NCI-H524 treated with DMSO at 0.1 percent for 48 hours (cell line): ENCODE measurements around the gene MLLT11.
"Not testable (repeated sequence)": the region's sequence is repeated elsewhere in the genome, so short reads cannot be mapped to it uniquely, and the experiment has no call there.

ENCODE experiments used
- DNase-seq: peaks from one replicate; lab custom pipeline; 2025; lab: John Stamatoyannopoulos, UW

MLLT11 gene

DNA sequence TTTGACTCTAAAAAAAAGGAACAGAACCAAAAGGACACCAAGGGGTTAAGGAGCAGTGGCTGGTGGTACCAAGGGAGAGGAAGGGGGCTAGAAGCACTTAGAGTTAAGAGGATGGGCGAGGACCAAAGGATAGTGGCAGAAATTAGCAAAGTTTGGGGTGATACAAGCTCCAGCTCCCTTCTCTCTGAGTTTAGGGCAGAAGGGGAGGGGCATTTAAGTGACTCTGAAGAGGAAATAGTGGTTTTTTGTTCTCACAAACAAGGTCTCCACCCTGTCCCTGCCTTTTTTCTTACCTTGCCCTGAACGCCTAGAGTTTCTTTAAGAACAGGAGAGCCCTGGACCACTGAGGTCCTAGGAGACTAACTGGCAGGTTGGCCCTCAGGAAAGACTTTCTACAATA is 4.0 kb upstream of the MLLT11 start:
- DNase-seq = no peak

DNA sequence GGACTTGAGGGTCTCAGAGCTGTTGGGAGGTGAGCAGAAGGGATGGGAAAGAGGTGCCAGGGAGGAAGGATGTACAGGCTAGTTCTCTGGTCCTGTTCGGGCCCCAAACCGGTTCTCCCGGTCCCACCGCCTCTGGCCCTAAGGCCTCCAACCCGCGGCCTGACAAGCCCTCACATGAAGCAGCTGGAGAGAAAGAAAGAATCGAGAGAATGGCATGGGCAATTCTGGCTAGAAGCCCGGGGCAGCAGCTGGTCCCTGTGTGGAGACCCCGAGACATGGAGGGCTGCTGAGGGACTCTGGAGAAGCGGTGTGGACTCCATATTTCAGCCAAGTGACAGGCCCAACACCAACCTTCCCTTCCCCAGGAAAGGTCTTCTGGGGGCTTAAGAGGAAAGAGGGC is 1.5 kb upstream of the MLLT11 start:
- DNase-seq = no peak

DNA sequence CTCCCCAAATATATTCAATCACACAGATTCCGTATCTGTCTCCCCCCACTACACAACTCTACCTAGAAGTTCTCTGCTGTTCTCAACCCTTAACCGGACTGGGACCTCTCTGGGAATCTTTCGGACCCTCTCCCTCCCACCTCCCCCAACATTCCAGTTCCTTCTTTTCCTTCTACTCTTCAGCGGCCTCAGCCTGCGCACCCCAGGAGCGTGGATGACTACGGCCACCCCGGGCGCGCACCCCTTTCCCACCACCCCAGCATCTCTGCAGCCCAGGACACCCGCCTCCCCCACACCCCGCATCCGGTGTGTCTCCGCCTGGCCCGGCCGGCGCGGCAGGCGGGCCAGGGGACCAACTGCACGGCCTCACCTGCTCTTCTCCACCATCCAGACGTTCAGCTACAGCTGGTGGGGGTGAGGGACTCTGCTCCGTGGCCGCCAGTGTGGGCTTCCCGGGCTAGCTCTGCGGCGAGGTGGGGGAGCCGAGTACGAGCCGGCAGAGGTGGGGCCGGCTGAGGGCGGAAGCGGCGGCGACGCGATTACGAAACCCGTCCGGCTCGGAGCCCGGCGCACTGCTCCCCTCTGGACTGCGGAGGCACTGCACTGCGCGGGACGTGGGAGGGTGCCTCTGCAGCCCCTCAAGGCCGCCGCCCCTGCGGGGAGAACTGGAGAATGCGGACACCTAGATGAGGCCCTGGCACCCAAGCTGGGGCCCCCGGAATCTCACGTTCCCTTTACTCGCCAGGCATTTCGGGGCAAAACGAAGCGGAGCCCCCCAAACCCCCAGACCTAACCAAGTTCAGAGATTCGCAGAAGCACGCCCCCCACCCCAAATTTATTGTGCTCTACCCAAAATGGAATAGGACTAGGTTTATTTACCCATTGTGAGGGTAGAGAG is 839 bp upstream of the MLLT11 start, which contains the start of gene CDC42SE1:
Gene CDC42SE1 (minus strand): TSS at position 514 of the 898 bp plus-strand sequence. CDS start 3,892 bp downstream, outside the sequence.
- DNase-seq = peak; percentile 22

DNA sequence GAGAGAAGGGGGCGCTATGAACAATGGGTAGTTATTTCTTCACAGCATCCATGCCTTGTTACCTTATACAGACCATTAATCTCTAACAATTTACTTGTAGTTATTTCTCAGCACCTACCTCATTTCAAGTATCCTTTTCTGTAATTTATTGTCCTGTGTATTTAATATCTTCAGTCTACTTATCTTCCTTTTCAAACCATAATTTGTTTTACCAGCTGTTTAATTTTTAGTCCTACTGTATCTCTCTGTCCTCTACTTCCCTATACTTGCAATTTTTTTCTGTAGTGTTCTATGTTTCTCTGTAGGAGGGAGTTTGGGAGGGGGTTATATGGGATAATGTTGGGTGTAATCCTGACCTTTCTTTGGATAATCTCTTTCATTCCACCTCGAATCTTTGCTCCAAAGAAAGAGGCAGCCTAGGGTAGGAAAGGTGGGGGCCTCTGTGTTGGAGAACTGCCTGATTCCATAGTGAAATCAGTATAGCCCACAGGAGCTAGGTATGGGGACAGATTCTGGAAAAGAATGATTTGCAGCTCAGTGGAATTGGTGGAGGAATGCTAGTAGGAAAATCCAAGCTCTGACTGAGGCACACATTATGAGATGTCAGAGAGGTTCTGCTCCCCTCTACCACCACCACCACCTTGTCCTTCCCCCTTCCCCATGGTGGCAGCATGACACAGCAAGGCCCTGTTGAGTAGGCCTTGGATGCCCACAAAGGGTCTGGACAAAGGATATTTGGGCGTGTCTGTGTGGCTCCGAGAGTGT is 642 bp downstream of the MLLT11 start:
- DNase-seq = no peak

DNA sequence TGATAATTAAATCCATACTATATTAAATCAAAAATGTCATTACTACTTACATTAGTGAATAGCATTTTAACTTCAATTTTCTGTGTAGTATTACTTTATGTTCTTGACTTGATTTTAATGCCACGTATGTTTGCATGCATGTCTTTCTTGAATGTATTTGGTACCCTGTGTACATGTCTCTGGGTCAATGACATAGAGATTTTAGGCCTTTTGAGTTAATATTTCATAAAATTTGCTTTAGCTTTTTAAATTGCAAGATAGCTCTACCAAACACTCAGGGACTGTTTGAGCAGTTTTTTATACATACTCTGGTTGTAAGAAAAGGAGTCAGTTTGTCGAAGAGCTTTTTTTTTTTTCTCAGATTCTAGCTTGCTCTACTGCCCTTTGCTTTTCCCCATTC is 1.5 kb downstream of the MLLT11 start:
- no peak for DNase-seq

DNA sequence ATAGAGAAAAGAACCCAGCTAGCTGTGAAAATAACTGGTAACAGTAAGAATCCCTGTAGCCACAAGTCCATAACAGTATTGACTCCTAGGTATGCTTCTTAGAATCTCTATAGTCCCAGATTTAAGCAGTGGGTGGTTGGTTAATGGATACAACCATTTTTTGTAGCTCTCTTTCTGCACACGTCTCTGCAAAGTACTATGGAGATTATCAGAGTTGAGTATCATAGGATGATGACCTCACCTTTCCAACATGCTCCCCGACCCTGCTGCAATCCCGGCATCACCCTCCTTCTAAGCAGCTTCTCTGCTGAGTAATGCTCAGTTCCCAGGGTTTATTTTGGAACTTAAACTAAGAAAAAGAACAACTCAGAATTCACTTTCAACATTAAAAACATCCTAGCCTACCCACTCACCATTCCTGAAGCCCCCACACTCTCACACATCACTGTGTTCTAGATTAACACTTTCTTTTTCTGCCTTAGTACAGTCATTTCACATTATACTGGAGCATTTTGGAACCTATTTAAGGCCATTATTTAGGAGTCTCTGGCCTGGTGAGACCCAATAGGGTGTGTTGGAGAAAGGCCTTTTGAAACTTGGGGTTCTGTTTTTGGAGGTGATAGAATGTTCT is 2.7 kb downstream of the MLLT11 start:
- DNase-seq = no peak

DNA sequence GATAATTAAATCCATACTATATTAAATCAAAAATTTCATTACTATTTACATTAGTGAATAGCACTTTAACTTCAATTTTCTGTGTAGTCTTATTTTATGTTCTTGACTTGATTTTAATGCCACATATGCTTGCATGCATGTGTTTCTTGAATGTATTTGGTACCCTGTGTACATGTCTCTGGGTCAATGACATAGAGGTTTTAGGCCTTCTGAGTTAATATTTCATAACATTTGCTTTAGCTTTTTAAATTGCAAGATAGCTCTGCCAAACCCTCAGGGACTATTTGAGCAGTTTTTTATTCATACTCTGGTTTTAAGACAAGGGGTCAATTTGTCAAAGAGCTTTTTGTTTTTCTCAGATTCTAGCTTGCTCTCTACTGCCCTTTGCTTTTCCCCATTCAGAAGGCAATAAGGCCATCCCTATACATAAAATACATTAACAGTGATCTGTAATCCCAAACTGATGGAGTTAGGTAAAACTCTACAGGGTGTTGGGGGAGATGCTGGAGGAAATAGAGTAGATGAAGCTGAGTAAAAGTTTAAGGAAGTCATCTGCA is 5.0 kb downstream of the MLLT11 start:
- DNase-seq = no peak

DNA sequence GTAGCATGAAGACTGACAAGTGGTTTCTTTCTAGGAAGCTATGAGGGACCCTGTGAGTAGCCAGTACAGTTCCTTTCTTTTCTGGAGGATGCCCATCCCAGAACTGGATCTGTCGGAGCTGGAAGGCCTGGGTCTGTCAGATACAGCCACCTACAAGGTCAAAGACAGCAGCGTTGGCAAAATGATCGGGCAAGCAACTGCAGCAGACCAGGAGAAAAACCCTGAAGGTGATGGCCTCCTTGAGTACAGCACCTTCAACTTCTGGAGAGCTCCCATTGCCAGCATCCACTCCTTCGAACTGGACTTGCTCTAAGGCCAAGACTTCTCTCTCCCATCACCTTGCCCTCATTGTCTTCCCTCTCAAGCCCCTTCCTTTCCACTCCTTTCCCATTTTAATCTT is 7.0 kb downstream of the MLLT11 start:
- no peak for DNase-seq

DNA sequence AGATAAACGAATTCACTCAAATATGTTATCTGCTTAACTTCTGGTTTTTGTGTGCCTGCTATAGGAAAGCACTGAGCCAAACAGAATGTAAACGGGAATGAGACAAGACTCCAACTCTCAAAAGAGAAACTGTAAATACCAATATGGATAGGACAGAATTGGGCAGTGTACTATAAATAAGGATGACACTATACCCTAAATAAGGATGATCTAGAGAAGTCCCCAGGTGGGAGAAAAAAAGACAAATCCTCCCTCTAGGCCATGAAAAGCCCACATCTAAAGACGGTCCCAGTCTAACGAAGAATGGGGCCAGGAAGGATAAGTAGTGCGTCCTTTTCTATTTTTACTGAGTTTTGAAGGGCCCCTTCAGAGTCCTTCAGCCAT is 8.9 kb downstream of the MLLT11 start:
- DNase-seq = no peak

DNA sequence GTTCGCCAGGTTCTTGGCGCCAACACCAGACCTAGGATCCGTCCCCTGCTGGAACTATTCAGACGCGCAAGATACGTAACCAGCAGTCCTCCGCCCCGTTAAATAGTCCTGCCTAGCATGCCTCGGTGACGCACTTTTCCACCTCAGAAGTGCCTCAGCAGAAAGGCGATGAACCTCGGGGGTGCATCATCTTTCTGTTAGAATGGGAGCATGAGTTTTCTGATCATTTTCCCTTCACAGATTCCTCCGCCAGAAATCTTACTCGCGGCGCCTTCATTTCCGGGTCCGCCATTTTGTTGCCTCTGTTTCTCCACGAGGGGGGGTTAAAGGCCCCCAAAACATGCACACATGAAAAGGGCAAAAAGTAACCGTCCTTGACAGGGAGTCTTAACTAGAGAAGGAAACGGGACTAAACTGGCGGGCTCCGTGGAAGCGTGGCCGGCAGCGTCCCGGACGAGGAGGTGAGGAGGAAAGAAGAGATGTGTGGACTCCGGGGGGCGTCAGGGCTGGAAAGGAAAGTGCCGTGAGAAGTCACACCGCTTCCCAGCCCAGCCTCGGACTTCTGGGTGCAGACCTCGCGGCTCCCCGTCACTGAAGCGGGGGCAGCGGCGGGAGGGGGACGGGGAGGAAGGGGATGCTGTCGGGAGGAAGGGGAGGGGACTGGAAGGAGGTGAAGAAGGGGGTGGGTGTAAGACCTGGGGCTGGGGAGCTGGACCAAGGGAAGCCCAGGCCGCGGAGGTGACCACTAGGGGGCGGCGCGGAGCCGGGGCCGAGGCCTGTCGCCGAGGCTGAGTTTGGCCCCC is 10.5 kb downstream of the MLLT11 start, which contains the start of gene GABPB2:
Gene GABPB2 (plus strand): TSS at position 288 of the 803 bp plus-strand sequence. CDS start 17,429 bp downstream, outside the sequence.
- DNase-seq = peak; percentile 66

DNA sequence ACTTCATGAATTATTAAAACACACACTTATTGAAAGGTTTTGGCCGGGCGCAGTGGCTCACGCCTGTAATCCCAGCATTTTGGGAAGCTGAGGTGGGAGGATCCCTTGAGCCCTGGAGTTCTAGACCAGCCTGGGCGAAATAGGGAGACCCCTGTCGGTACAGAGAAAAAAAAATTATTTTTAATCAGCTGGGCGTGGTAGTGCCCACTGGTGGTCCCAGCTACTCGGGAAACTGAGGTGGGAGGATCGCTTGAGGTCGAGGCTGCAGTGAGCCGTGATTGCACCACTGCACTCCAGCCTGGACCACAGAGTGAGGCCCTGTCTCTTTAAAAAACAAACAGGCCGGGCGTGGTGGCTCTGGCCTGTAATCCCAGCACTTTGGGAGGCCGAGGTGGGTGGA is 12.0 kb downstream of the MLLT11 start:
- no peak for DNase-seq

DNA sequence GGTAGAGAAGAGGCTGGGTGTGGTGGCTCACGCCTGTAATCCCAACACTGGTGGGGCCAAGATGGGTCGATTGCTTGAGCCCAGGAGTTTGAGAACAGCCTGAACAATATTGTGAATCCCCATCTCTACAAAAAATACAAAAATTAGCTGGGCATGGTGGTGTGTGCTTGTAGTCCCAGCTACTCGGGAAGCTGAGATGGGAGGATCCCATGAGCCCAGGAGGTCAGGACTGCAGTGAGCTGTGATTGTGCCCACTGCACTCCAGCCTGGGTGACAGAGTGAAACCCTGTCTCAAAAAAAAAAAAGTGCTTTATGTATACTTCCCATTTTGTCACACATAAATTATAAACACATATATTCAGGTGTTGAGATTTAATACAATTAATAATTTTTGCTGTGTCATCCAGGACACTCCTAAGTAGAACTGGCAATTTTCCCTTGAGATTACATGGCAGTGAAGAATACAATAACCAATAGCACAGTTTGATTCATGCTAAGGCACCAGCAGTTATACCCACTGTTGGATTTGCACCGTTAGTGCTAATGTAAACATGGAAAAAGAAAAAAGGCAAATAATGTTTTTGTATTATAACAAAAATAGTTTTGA is 25.9 kb downstream of the MLLT11 start:
- no peak for DNase-seq

DNA sequence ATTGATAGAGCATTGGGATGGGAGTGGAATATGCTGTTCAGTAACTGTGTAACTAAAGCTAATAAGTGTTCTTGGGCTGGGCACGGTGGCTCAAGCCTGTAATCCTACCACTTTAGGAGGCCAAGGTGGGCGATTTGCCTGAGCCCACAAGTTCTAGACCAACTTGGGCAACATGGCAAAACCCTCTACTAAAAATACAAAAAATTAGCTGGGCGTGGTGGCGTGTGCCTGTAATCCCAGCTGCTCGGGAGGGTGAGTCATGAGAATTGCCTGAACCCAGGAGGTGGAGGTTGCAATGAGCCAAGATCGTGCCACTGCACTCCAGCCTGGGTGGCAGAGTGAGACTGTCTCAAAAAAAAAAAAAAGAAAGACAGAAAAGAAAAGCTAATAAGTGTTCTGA is 37.2 kb downstream of the MLLT11 start:
- DNase-seq = not testable (repeated sequence)

DNA sequence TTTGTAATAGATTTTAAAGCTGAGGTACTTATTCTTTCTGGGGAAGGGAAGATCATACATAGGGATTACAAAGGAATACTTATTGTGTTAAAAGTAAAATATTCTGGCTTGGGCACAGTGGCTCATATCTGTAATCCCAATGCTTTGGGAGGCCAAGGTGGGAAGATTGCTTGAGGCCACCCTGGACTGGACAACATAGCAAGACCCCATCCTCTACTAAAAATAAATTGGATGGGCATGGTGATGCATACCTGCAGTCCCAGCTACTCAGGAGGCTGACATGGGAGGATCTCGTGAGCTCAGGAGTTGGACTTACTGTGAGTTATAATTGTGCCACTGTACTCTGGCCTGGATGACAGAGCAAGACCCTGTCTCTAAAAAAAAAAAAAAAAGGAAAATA is 37.9 kb downstream of the MLLT11 start:
- no peak for DNase-seq

DNA sequence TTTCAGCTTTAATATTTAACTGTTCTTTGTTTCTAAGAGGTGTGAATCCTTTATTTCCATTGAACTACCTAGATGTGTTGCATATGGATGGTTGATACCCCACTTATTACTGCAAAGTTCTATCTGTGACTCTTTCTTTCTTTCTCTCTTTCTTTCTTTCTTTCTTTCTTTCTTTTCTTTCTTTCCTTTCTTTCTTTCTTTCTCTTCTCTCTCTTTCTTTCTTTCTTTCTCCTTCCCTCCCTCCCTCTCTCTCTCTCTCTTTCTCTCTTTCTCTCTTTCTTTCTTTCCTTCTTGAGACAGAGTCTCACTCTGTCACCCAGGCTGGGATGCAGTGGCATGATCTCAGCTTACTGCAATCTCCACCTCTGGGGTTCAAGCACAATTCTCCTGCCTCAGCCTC is 44.4 kb downstream of the MLLT11 start:
- no peak for DNase-seq

DNA sequence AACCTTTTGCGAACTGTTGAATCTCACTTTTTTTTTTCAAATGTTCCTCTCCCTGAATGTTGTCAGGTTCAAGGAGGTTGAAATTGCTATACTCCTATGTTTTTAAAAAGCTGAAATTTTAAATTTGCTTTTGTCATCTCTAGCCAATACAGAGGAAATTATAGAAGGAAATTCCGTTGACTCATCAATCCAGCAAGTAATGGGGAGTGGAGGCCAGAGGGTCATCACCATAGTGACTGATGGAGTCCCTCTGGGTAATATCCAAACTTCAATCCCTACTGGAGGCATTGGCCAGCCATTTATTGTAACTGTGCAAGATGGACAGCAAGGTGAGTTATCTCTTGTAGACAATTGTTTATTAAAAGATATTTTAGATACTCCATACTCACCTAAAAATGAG is 46.7 kb downstream of the MLLT11 start:
- DNase-seq = no peak

DNA sequence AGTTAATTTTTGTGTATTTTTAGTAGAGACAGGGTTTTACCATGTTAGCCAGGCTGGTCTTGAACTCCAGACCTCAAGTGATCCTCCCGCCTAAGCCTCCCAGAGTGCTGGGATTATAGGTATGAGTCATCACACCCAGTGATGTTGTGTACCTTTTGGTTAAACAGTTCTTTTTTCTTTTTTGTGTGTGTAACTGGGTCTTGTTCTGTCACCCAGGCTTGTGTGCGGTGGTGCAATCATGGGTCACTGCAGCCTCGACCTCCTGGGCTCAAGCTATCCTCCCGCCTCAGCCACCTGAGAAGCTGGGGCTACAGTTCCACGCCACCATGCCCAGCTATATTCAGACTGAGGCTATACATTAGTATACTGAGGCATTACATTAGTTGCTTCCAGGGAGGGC is 48.1 kb downstream of the MLLT11 start:
- DNase-seq = no peak

DNA sequence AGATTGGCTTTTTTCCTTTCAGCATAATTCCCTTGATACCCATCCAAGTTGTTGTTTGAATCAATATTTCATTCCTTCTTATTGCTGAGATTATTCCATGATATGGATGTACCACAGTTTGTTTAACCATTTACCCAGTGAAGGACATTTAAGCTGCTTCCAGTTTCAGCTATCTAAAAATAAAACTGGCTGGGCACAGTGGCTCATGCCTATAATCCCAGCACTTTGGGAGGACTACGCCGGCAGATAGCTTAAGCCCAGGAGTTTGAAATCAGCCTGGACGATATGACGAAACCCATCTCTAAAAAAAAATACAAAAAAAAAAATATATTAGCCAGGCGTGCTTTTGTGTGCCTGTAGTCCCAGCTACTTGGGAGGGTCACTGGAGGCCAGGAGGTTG is 53.7 kb downstream of the MLLT11 start:
- DNase-seq = no peak
